Lung (tissue), 12 donors: ENCODE data around the gene CDYL. TPM values are rescaled to one million over a fixed set of nuclear protein-coding genes. Genes with fewer than 3 reads are reported as not detected.
A peak's percentile ranks its signal among the peaks of the same experiment; 100 is the strongest.

ENCODE experiments used
- ATAC-seq: fragments of 200-7000 bp; cut with Tn5 transposase; one replicate; pipeline ENCODE4 v1.9.1; 2020; ENCODE audit warnings: moderate number of reproducible peaks; ENCODE audit not compliant: insufficient read depth, low FRiP score
- DNase-seq, 3 donors: peaks; one replicate each; pipeline ENCODE4 v3.0.0-alpha.2; 2013 to 2017
- H3K27ac ChIP-seq, 2 donors: one replicate each; pipeline ENCODE4 v1.5.1; 2013; ENCODE audit warnings: mild to moderate bottlenecking in 2 of 2, moderate library complexity in 2 of 2, control low read depth in 1 of 2, inconsistent platforms in 1 of 2, low read depth in 1 of 2, low read length in 1 of 2
- H3K27me3 ChIP-seq, 3 donors: one replicate each; pipeline ENCODE4 v1.5.1; 2013; ENCODE audit warnings: low read length in 2 of 3; ENCODE audit not compliant: control insufficient read depth in 3 of 3, insufficient read depth in 3 of 3
- H3K36me3 ChIP-seq, 4 donors: one replicate each; pipeline ENCODE4 v1.5.1; 2013; ENCODE audit warnings: low read length in 4 of 4, mild to moderate bottlenecking in 1 of 4, moderate library complexity in 1 of 4; ENCODE audit not compliant: control insufficient read depth in 4 of 4, insufficient read depth in 4 of 4
- H3K4me1 ChIP-seq, 5 donors: one replicate each; pipeline ENCODE4 v1.5.1; 2013; ENCODE audit warnings: low read length in 5 of 5, mild to moderate bottlenecking in 2 of 5, moderate library complexity in 1 of 5; ENCODE audit not compliant: control insufficient read depth in 5 of 5, insufficient read depth in 5 of 5
- H3K4me3 ChIP-seq: one replicate; pipeline ENCODE4 v1.5.1; 2013; ENCODE audit warnings: mild to moderate bottlenecking, control low read depth, moderate library complexity
- H3K9ac ChIP-seq, 2 donors: one replicate each; pipeline ENCODE4 v1.5.1; 2013; ENCODE audit warnings: low read length in 2 of 2, control low read depth in 1 of 2; ENCODE audit not compliant: insufficient read depth in 1 of 2
- H3K9me3 ChIP-seq, 4 donors: one replicate each; pipeline ENCODE4 v1.5.1; 2013; ENCODE audit warnings: low read length in 3 of 4, mild to moderate bottlenecking in 1 of 4, moderate library complexity in 1 of 4; ENCODE audit not compliant: control insufficient read depth in 4 of 4, insufficient read depth in 3 of 4
- WGBS, 2 donors: extraction: QIAGEN DNeasy Blood & Tissue Kit; methylation state at CpG; one replicate each; pipeline ENCODE4 v1.1.7; 2013; 5-methylcytosine and 5-hydroxymethylcytosine counted together
- polyA plus RNA-seq, 2 donors: library from polyadenylated mRNA; stranded (reverse); fragments of 200-250 nt; gene quantifications; one replicate each; pipeline ENCODE4 v1.2.1, GENCODE V29; 2013
- total RNA-seq, 2 donors: library from RNA; depleted of rRNA in 1 of 2; stranded (reverse); fragments of >200 nt in 1 of 2; gene quantifications; one replicate each; pipeline ENCODE4 v1.2.1, GENCODE V29; 2014 to 2021
- TF ChIP-seq, protein P1 (sequence below): IDR thresholded peaks from 2 replicates; pipeline ENCODE4 v1.5.1; 2012; ENCODE audit warnings: mild to moderate bottlenecking; ENCODE audit errors: control extremely low read depth, extremely low read depth
- donor health status: control.
- donor health status: control.
- donor health status: Bipolar disorder and iron deficiency.
- donor health status: healthy.
- donor health status: DM: yes; HTN: yes; CAD: no.

Gene CDYL
- total and polyA plus RNA-seq, 4 donors, result 5.8 to 51.6 (median 20.9) TPM

DNA sequence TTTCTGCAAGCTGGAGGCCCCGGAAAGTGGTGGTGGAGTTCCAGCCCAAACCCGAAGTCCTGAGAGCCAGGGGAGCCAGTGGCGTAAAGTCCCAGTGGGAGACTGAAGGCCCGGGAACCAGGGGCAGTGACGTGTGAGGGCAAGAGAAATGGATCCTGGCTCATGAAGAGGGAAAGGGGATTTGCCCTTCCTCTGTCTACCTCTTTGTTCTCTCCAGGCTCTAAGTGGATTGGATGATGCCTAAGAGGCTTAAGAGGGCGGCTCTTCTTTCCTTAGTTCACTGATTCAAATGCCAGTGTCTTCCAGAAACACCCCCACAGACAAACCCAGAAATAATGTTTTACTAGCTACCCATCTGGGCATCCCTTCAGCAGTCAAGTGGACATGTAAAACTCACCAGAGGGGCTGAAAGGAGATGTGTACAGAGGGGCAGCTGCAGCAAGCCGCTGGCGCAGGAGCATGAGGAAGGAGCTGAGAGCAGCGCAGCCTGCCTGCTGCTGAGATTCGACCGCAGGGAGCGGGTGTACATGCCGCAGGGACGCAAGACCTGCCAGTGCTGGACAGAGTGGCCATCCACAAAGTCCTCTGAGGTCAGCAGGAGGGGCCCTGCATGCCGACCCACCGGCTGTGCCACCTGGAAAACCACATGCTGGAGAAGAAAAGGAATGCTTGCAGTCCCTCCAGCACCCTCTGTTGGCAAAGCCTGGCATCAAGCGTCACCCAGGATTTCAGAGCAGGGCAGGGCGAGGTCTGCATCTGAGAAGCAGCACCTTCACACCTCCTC is 29.5 kb downstream of the CDYL start:
- WGBS, 2 donors, result 72 to 73% methylated on average over 18 of the region's 18 CpGs
- ATAC-seq, result peak; percentile 34

DNA sequence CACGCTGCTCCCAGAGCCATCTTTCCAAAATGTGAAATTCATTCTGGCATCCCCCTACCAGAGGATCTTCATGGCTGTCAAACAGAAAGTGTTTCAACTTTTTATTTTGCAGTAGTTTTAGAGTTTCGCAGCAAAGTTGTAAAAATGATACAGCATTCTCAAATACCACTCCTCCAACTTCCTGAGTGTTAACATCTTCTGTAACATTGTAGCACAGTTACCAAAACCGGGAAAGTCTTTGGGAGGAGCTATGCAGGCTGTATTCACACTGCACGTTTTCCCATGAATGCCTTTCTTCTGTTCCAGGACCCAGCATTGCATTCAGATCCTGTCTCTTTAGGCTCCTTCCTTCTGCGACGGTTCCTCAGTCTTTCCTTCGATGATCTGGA is 30.1 kb downstream of the CDYL start:
- H3K4me3 ChIP-seq, result no peak overlapping the region
- no peaks in the 10 kb centered on the region for H3K27me3 ChIP-seq
- no peak overlapping the region for H3K27ac ChIP-seq
- H3K36me3 ChIP-seq, result no peaks in the 10 kb centered on the region
- TF ChIP-seq, protein P1, sequence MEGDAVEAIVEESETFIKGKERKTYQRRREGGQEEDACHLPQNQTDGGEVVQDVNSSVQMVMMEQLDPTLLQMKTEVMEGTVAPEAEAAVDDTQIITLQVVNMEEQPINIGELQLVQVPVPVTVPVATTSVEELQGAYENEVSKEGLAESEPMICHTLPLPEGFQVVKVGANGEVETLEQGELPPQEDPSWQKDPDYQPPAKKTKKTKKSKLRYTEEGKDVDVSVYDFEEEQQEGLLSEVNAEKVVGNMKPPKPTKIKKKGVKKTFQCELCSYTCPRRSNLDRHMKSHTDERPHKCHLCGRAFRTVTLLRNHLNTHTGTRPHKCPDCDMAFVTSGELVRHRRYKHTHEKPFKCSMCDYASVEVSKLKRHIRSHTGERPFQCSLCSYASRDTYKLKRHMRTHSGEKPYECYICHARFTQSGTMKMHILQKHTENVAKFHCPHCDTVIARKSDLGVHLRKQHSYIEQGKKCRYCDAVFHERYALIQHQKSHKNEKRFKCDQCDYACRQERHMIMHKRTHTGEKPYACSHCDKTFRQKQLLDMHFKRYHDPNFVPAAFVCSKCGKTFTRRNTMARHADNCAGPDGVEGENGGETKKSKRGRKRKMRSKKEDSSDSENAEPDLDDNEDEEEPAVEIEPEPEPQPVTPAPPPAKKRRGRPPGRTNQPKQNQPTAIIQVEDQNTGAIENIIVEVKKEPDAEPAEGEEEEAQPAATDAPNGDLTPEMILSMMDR, result no peak
- H3K9ac ChIP-seq, result no peak overlapping the region
- H3K4me1 ChIP-seq, result peaks cover 2 to 21% (median 11%) of the 10 kb centered on the region in 5 donors
- no peak for ATAC-seq
- H3K9me3 ChIP-seq, result no peaks in the 10 kb centered on the region
- WGBS, 2 donors, result 50 to 57% methylated on average over 7 of the region's 7 CpGs
- DNase-seq, result no peak

More for the DNA sequence above, 29.5 kb downstream of the CDYL start:
- Histone ChIP-seq H3K27me3 (no peaks in the 10 kb centered on the region), H3K36me3 (no peaks in the 10 kb centered on the region), H3K4me3 (no peak overlapping the region), H3K27ac (no peak overlapping the region), H3K9ac (no peak overlapping the region), H3K4me1 (peaks cover 2 to 21% (median 11%) of the 10 kb centered on the region in 5 donors), H3K9me3 (no peaks in the 10 kb centered on the region)
- TF ChIP-seq, protein P1, result peak; percentile 24
- peak; percentile 40 to 54 (median 46) for DNase-seq

DNA sequence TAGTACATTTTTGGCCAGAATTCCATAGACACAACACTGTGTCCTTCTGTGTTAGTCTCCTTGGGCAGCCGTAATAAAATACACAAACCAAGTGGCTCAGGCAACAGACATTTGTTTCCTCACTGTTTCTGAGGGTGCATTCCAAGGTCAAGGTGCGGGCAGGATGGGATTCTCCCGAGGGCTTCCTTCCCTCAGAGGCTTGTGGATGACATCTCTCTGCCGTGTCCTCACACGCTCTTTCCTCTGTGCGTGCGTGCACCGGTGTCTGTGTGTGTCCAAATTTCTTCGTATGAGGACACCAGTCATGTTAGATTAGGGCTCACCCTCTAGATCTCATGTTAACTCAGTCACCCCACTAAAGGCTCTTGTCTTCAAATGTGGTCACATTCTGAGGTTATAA is 30.6 kb downstream of the CDYL start:
- no peak for DNase-seq
- no peak overlapping the region for H3K4me3 ChIP-seq
- peaks cover 2 to 25% (median 11%) of the 10 kb centered on the region in 5 donors for H3K4me1 ChIP-seq
- ATAC-seq, result no peak
- TF ChIP-seq, protein P1, result no peak
- H3K27ac ChIP-seq, result no peak overlapping the region
- H3K9ac ChIP-seq, result no peak overlapping the region
- H3K27me3 ChIP-seq, result no peaks in the 10 kb centered on the region
- WGBS, 2 donors, result 63 to 74% methylated on average over 9 of the region's 9 CpGs
- H3K9me3 ChIP-seq, result no peaks in the 10 kb centered on the region
- no peaks in the 10 kb centered on the region for H3K36me3 ChIP-seq

DNA sequence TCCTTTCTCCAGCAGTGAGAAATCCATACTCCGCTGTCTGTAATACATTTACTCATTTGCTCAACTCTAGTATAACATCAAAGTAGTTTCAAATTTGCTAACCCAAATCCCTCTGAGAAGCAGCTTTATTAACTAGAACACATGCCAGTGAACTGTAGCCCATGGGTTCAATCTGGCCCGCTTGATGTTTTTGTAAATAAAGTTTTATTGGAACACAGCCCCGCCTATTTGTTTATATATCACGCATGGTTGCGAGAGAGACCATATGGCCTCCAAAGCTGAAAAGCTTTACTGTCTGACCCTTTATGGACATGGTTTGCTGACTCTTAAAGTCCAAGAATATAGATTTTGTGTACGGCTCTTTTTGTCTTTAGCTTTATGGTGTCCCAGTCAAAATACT is 32.2 kb downstream of the CDYL start:
- Histone ChIP-seq H3K4me1 (peaks cover 0 to 22% (median 6%) of the 10 kb centered on the region in 5 donors), H3K9me3 (no peaks in the 10 kb centered on the region), H3K9ac (no peak overlapping the region), H3K36me3 (no peaks in the 10 kb centered on the region), H3K27ac (no peak overlapping the region), H3K4me3 (no peak overlapping the region), H3K27me3 (no peaks in the 10 kb centered on the region)
- DNase-seq, result no peak
- TF ChIP-seq, protein P1, result no peak
- WGBS, 2 donors, result 96 to 98% methylated on average over 6 of the region's 6 CpGs
- ATAC-seq, result no peak
